Thyroid gland (tissue), 4 donors: ENCODE data around the gene ILKAP. TPM values are rescaled to one million over a fixed set of nuclear protein-coding genes. Genes with fewer than 3 reads are reported as not detected.

Experiments used
- DNase-seq, 2 donors: peaks; one replicate each; pipeline ENCODE4 v3.0.0-alpha.2; 2019
- H3K27ac ChIP-seq, 3 donors: fragments of 200-600 bp; sonication (generic); 1 replicate in 2 of 3; 2 replicates in 1 of 3; pipeline ENCODE4 v1.5.1; 2016 to 2019; ENCODE audit warnings: mild to moderate bottlenecking in 1 of 3, moderate library complexity in 1 of 3
- H3K27me3 ChIP-seq: fragments of 200-600 bp; sonication (generic); one replicate; pipeline ENCODE4 v1.5.1; 2019
- H3K36me3 ChIP-seq, 2 donors: fragments of 200-600 bp; sonication (generic); one replicate each; pipeline ENCODE4 v1.5.1; 2016 to 2019
- H3K4me1 ChIP-seq, 2 donors: fragments of 200-600 bp; sonication (generic); one replicate each; pipeline ENCODE4 v1.5.1; 2017 to 2019
- H3K4me3 ChIP-seq, 3 donors: fragments of 200-600 bp; sonication (generic); replicated peaks in 1 of 3; 1 replicate in 2 of 3; 2 replicates in 1 of 3; pipeline ENCODE4 v1.5.1; 2016; ENCODE audit warnings: mild to moderate bottlenecking in 1 of 3
- H3K9me3 ChIP-seq: fragments of 200-600 bp; sonication (generic); one replicate; pipeline ENCODE4 v1.5.1; 2017
- POLR2A ChIP-seq, 2 donors: fragments of 450-650 bp; IDR thresholded peaks; one replicate each; pipeline ENCODE4 v1.6.1; 2017; ENCODE audit warnings: antibody characterized with exemption in 2 of 2, mild to moderate bottlenecking in 2 of 2, moderate library complexity in 1 of 2
- WGBS, 2 donors: methylation state at CpG; one replicate each; pipeline ENCODE4 v1.1.5; 2017; 5-methylcytosine and 5-hydroxymethylcytosine counted together
- intact Hi-C: fragments of 100-400 bp; cut with DNase I; formaldehyde crosslinking; loops from one replicate; pipeline ENCODE4 v1.15.1; 2023
- total RNA-seq, 4 donors: library from RNA; depleted of rRNA; stranded (reverse); fragments of >200 nt; gene quantifications; one replicate each; pipeline ENCODE4 v1.2.3, GENCODE V29; 2016
- TF ChIP-seq, protein P1 (sequence below), 6 experiments: fragments of 200-600 bp in 3 of 6; fragments of 450-650 bp in 3 of 6; sonication (generic) in 3 of 6; IDR thresholded peaks; one replicate each; pipeline ENCODE4 v1.5.1; 2016 to 2019; ENCODE audit warnings: antibody characterized with exemption in 6 of 6, mild to moderate bottlenecking in 2 of 6, inconsistent platforms in 1 of 6, moderate library complexity in 1 of 6

The ILKAP gene
- total RNA-seq, 4 donors from 2014 or later = 33.4 to 52.0 (median 41.0) TPM

DNA sequence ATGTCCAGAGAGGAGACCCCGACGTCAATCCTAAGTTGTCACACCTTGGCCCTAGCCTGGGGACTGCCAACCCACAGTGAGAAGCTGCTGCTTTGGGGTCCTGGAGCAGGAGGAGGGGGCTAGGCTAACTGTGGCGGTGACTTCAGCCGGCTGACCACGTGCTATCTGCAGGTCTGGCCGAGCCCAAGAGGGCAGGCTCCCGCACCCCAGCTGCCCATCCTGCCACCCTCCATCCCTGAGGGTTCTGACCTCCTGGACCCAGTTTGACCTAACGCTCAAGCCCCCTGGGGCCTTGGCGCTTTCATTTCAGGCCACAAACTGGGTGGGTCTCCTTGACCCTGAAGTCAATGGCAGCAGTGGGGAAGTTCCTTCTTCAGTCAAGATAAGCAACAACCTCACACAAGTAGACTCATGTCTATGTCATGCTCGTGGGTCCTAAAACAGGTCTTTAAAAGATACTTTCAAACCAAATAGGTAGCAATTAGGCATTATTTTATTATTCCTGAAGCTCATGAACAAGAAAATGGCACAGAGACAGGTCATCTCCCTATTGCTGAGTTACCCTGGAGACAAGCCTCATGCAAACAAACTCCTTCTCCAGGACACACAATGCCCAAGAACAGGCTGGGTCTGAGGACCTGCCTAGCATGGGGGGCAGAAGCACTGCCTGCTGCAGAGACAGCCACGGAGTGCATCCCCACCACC lies 34.1 kb upstream of the ILKAP start:
- intact Hi-C loops = loop anchor here (10.0 kb wide), 1 partner anchor 173 kb away; the partner anchor contains the start of gene SCLY
- no peaks in the 10 kb centered on the region for H3K36me3 ChIP-seq
- H3K4me1 ChIP-seq = peaks cover 10 to 17% of the 10 kb centered on the region in 2 donors
- H3K27me3 ChIP-seq = no peaks in the 10 kb centered on the region
- H3K4me3 ChIP-seq = no peak overlapping the region
- DNase-seq = no peak
- no peaks in the 10 kb centered on the region for H3K9me3 ChIP-seq
- TF ChIP-seq, protein P1, sequence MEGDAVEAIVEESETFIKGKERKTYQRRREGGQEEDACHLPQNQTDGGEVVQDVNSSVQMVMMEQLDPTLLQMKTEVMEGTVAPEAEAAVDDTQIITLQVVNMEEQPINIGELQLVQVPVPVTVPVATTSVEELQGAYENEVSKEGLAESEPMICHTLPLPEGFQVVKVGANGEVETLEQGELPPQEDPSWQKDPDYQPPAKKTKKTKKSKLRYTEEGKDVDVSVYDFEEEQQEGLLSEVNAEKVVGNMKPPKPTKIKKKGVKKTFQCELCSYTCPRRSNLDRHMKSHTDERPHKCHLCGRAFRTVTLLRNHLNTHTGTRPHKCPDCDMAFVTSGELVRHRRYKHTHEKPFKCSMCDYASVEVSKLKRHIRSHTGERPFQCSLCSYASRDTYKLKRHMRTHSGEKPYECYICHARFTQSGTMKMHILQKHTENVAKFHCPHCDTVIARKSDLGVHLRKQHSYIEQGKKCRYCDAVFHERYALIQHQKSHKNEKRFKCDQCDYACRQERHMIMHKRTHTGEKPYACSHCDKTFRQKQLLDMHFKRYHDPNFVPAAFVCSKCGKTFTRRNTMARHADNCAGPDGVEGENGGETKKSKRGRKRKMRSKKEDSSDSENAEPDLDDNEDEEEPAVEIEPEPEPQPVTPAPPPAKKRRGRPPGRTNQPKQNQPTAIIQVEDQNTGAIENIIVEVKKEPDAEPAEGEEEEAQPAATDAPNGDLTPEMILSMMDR (IDR thresholded peaks at IDR 0.05) = no peak
- no peak overlapping the region for H3K27ac ChIP-seq
- WGBS, 2 donors = 84 to 88% methylated on average over 8 to 10 of the region's 11 CpGs

DNA sequence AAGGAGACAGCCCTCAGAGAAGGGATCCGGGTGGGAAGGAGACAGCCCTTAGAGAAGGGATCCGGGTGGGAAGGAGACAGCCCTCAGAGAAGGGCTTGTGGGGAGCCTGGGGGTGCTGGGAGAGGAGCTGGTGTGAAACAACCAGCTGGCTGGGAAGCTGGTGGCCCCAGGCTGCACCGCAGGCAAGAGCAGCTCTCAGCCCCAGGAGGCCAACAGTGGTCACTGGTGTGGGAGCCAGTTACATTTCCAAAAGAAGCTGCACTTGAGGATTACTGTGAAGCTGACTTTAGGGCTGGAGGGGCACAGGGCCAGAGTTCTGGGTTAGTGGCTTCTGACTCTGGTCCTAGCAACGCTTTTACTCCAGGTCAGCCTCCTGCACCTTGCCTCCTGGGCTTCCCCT lies 33.1 kb upstream of the ILKAP start:
- TF ChIP-seq POLR2A (IDR thresholded peaks at IDR 0.05) = no peak
- TF ChIP-seq, protein P1 (IDR thresholded peaks at IDR 0.05) = no peak
- Histone ChIP-seq H3K36me3 (no peaks in the 10 kb centered on the region), H3K27ac (no peak overlapping the region), H3K9me3 (no peaks in the 10 kb centered on the region), H3K27me3 (no peaks in the 10 kb centered on the region), H3K4me1 (peaks cover 10 to 20% of the 10 kb centered on the region in 2 donors), H3K4me3 (no peak overlapping the region)
- intact Hi-C loops = loop anchor here (10.0 kb wide), 1 partner anchor 172 kb away; the partner anchor contains the start of gene SCLY
- no peak for DNase-seq
- WGBS, 2 donors = 76 to 86% methylated on average over 4 of the region's 4 CpGs

DNA sequence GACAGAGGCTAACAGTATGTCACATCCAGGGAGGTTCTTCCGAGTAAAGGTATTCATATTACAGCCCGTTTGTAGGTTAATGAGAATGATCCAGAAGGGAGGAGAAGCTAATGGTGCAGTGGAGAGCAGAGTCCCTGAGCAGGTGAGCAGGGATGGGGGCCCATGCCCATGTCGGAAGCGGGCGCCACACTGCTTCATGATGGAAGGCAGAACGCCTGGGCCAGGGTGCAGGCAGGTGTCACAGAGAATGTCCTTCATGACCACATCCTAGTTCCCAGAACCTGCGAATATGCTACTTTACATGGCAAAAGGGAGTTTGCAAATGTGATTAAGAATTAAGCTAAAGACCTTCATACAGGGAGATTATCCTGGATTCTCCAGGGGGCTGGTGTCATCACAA lies 32.4 kb upstream of the ILKAP start:
- H3K4me1 ChIP-seq = peaks cover 12 to 22% of the 10 kb centered on the region in 2 donors
- H3K36me3 ChIP-seq = no peaks in the 10 kb centered on the region
- WGBS, 2 donors = 90 to 91% methylated on average over 6 to 7 of the region's 7 CpGs
- H3K9me3 ChIP-seq = no peaks in the 10 kb centered on the region
- TF ChIP-seq, protein P1 (IDR thresholded peaks at IDR 0.05) = no peak
- TF ChIP-seq POLR2A (IDR thresholded peaks at IDR 0.05) = no peak
- no peak overlapping the region for H3K27ac ChIP-seq
- no peak overlapping the region for H3K4me3 ChIP-seq
- no peaks in the 10 kb centered on the region for H3K27me3 ChIP-seq
- no peak for DNase-seq
- intact Hi-C loops = loop anchor here (10.0 kb wide), 1 partner anchor 171 kb away; the partner anchor contains the start of gene SCLY

DNA sequence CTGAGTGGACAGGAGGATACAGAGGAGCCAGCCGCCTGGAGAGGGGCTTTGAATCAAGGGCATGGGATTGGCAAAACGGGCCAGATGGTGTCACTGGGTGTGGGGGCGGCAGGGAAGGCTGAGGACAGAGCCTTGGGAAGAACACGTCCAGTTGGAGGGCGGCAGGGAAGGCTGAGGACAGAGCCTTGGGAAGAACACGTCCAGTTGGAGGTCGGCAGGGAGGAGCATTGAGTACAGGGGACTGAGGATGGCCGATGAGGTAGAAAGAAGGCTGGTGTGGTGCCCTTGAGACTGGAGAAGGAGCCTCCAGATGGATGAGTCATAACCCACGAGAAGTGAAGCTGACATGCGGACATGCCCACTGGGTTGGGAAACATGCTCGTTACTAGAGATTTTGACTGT lies 31.8 kb upstream of the ILKAP start:
- Histone ChIP-seq H3K9me3 (no peaks in the 10 kb centered on the region), H3K4me3 (no peak overlapping the region), H3K27me3 (no peaks in the 10 kb centered on the region), H3K4me1 (peaks cover 7 to 18% of the 10 kb centered on the region in 2 donors), H3K27ac (no peak overlapping the region), H3K36me3 (no peaks in the 10 kb centered on the region)
- no peak for TF ChIP-seq POLR2A (IDR thresholded peaks at IDR 0.05)
- TF ChIP-seq, protein P1 (IDR thresholded peaks at IDR 0.05) = no peak
- 63 to 76% methylated on average over 11 of the region's 11 CpGs for WGBS, 2 donors
- intact Hi-C loops = loop anchor here (10.0 kb wide), 1 partner anchor 171 kb away; the partner anchor contains the start of gene SCLY
- DNase-seq = no peak

DNA sequence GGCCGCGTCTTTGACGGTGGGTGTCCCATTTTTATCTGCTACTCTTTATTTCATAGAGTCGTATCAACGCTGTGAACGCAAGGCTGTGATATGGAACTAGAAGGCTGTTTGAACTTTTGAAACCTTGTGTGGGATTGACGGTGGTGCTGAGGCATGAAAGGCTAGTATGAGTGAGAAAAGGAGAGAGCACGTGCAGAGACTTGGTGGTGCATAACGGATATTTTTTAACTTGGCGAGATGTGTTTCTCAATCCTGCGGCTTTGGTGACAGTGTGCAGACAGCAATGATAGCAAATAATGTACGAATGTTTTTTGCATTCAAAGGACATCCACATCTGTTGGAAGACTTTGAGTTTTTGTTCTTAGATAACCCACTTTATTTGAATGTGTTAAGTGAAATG lies 30.1 kb upstream of the ILKAP start:
- intact Hi-C loops = loop anchor here (10.0 kb wide), 1 partner anchor 169 kb away; the partner anchor contains the start of gene SCLY
- 73 to 84% methylated on average over 12 of the region's 12 CpGs for WGBS, 2 donors
- H3K4me1 ChIP-seq = peaks cover 5 to 11% of the 10 kb centered on the region in 2 donors
- H3K36me3 ChIP-seq = no peaks in the 10 kb centered on the region
- no peak for DNase-seq
- no peaks in the 10 kb centered on the region for H3K27me3 ChIP-seq
- no peaks in the 10 kb centered on the region for H3K9me3 ChIP-seq
- no peak for TF ChIP-seq POLR2A (IDR thresholded peaks at IDR 0.05)
- TF ChIP-seq, protein P1 (IDR thresholded peaks at IDR 0.05) = no peak
- H3K27ac ChIP-seq = no peak overlapping the region
- H3K4me3 ChIP-seq = no peak overlapping the region
